ENCODE data around the gene SSBP4. TPM values are rescaled to one million over a fixed set of nuclear protein-coding genes. Genes with fewer than 3 reads are reported as not detected.

SSBP4 gene
- polyA plus RNA-seq, 2 of the 4 experiments (the other 2 are of a cell fraction) = 6.9 to 43.2 TPM

DNA sequence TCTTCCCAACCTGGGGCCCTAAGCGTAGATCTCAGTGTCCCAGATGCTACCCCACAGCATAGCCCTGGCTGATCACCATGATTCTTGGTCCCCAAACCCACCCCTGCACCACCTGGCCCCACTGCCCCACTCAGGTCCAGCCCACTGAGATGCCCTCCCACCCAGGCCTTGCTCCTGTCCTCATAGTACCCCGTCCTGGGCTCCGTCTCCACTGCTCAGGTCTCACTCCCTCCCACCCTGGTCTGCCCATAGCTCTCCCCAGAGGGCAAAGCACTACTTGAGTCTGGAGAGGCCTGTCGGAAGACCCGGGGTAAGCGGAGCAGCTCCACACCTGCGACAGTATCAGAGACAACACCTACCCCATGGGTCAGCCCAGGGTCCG lies 54.5 kb downstream of the SSBP4 start:
- no peak for ATAC-seq

DNA sequence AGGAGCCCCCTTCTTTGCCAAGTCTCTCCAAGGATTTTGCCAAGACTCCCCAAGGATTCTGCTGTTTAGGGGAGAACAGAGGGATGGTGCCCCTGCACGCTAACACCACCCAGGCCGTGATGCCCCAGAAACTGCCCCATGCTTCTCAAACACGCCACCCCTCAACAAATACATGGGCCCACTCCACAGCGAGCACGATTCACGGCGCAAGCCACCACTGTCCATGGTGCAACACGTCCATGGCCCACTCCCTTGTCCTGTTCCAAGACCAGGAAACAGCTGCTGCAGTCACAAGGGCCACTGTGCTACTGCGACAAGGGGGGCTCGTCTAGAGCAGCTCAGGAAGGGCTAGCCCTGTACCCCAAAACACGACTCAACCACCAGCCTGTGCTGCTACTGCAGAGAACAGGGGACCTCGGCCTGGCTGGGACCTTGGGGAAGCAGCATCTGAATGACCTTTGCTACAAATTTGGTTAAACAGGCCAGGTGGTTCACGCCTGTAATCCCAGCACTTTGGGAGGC lies 55.2 kb downstream of the SSBP4 start:
- H3K4me1 ChIP-seq = peaks cover 25% of the 10 kb centered on the region
- H3K9me3 ChIP-seq = no peaks in the 10 kb centered on the region
- ChIA-PET CTCF (interaction anchor here (6.7 kb wide), 1 partner anchor 11 kb away, joined by 30 read pairs; no protein-coding TSS in a partner anchor), POLR2A (no interaction called here)
- H3K4me3 ChIP-seq = no peak overlapping the region
- FAIRE-seq (no peak), ATAC-seq (no peak), DNase-seq (ENCODE audit: low read depth in 1 of 2, low spot score in 1 of 2) (no peak)
- TF ChIP-seq HOXB5 (CRISPR knock-in tag; IDR thresholded peaks at IDR 0.05) = no peak
- no peak for TF ChIP-seq FOSB (CRISPR knock-in tag; IDR thresholded peaks at IDR 0.05)
- TF ChIP-seq RNF2 (IDR thresholded peaks at IDR 0.05; ENCODE audit: borderline replicate concordance, low read depth) = no peak
- no peak for TF ChIP-seq RFX5 (IDR thresholded peaks at IDR 0.05)
- TF ChIP-seq, protein P1, sequence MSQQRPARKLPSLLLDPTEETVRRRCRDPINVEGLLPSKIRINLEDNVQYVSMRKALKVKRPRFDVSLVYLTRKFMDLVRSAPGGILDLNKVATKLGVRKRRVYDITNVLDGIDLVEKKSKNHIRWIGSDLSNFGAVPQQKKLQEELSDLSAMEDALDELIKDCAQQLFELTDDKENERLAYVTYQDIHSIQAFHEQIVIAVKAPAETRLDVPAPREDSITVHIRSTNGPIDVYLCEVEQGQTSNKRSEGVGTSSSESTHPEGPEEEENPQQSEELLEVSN (IDR thresholded peaks at IDR 0.05; ENCODE audit: borderline replicate concordance, low read depth) = no peak
- TF ChIP-seq, protein P2, sequence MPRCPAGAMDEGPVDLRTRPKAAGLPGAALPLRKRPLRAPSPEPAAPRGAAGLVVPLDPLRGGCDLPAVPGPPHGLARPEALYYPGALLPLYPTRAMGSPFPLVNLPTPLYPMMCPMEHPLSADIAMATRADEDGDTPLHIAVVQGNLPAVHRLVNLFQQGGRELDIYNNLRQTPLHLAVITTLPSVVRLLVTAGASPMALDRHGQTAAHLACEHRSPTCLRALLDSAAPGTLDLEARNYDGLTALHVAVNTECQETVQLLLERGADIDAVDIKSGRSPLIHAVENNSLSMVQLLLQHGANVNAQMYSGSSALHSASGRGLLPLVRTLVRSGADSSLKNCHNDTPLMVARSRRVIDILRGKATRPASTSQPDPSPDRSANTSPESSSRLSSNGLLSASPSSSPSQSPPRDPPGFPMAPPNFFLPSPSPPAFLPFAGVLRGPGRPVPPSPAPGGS (IDR thresholded peaks at IDR 0.05) = no peak
- TF ChIP-seq RARB (CRISPR knock-in tag; IDR thresholded peaks at IDR 0.05) = no peak
- no peak for TF ChIP-seq JUN (IDR thresholded peaks at IDR 0.05)
- TF ChIP-seq POLR2AphosphoS2 (conservative IDR thresholded peaks at IDR 0.05; ENCODE audit: low read length) = no peak
- TF ChIP-seq RCOR1 (IDR thresholded peaks at IDR 0.05; ENCODE audit: low read depth, low read length) = no peak
- no peak for TF ChIP-seq HOXA7 (CRISPR knock-in tag; IDR thresholded peaks at IDR 0.05)
- no peak for TF ChIP-seq NR3C1 (IDR thresholded peaks at IDR 0.05)
- no peak for TF ChIP-seq BHLHE40 (IDR thresholded peaks at IDR 0.05; ENCODE audit: low read depth, low read length)
- TF ChIP-seq MYC (IDR thresholded peaks at IDR 0.05; ENCODE audit: borderline replicate concordance, low read length) = no peak
- TF ChIP-seq CHD4 (IDR thresholded peaks at IDR 0.05; ENCODE audit: borderline replicate concordance) = no peak
- no peak overlapping the region for H3K4me2 ChIP-seq
- H3K27ac ChIP-seq = no peak overlapping the region
- WGBS (ENCODE audit: missing lambda C conversion rate) = 95% methylated on average over 13 of the region's 13 CpGs

More for the DNA sequence above, 54.5 kb downstream of the SSBP4 start:
- Histone ChIP-seq H3K4me2 (no peak overlapping the region), H3K27ac (no peak overlapping the region), H3K4me3 (no peak overlapping the region), H3K9me3 (no peaks in the 10 kb centered on the region), H3K4me1 (peaks cover 25% of the 10 kb centered on the region)
- no peak for FAIRE-seq
- POLR2A ChIA-PET = no interaction called here
- 96% methylated on average over 6 of the region's 8 CpGs for WGBS (ENCODE audit: missing lambda C conversion rate)
- CTCF ChIA-PET = interaction anchor here (0.7 to 6.7 kb wide), 3 partner anchors 10 to 21 kb away, joined by 3 to 30 read pairs (median 4); no protein-coding TSS in a partner anchor
- no peak for DNase-seq (ENCODE audit: low read depth in 1 of 2, low spot score in 1 of 2)
- TF ChIP-seq MYC (IDR thresholded peaks at IDR 0.05; ENCODE audit: borderline replicate concordance, low read length) (no peak), FOSB (CRISPR knock-in tag; IDR thresholded peaks at IDR 0.05) (no peak), FOXS1 (CRISPR knock-in tag; IDR thresholded peaks at IDR 0.05) (no peak), SREBF2 (IDR thresholded peaks at IDR 0.05) (no peak), CHD4 (IDR thresholded peaks at IDR 0.05; ENCODE audit: borderline replicate concordance) (no peak), NR3C1 (IDR thresholded peaks at IDR 0.05) (no peak), ZFP36 (IDR thresholded peaks at IDR 0.05; ENCODE audit: borderline replicate concordance, partially characterized antibody) (no peak), RCOR1 (IDR thresholded peaks at IDR 0.05; ENCODE audit: low read depth, low read length) (no peak), RARB (CRISPR knock-in tag; IDR thresholded peaks at IDR 0.05) (no peak), POLR2A (IDR thresholded peaks at IDR 0.05; ENCODE audit: low read length) (no peak), CBX8 (IDR thresholded peaks at IDR 0.05) (no peak), HDAC2 (IDR thresholded peaks at IDR 0.05) (no peak), FOSL2 (IDR thresholded peaks at IDR 0.05) (no peak), FOSL2 (CRISPR knock-in tag; IDR thresholded peaks at IDR 0.05) (no peak), MAZ (IDR thresholded peaks at IDR 0.05; ENCODE audit: borderline replicate concordance, low read depth, low read length) (no peak)
- TF ChIP-seq, protein P3, sequence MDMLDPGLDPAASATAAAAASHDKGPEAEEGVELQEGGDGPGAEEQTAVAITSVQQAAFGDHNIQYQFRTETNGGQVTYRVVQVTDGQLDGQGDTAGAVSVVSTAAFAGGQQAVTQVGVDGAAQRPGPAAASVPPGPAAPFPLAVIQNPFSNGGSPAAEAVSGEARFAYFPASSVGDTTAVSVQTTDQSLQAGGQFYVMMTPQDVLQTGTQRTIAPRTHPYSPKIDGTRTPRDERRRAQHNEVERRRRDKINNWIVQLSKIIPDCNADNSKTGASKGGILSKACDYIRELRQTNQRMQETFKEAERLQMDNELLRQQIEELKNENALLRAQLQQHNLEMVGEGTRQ (IDR thresholded peaks at IDR 0.05) = no peak
- TF ChIP-seq, protein P4, sequence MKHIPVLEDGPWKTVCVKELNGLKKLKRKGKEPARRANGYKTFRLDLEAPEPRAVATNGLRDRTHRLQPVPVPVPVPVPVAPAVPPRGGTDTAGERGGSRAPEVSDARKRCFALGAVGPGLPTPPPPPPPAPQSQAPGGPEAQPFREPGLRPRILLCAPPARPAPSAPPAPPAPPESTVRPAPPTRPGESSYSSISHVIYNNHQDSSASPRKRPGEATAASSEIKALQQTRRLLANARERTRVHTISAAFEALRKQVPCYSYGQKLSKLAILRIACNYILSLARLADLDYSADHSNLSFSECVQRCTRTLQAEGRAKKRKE (CRISPR knock-in tag; IDR thresholded peaks at IDR 0.05; ENCODE audit: low read depth) = no peak
- TF ChIP-seq, protein P2 (IDR thresholded peaks at IDR 0.05) = no peak
- TF ChIP-seq, protein P5, sequence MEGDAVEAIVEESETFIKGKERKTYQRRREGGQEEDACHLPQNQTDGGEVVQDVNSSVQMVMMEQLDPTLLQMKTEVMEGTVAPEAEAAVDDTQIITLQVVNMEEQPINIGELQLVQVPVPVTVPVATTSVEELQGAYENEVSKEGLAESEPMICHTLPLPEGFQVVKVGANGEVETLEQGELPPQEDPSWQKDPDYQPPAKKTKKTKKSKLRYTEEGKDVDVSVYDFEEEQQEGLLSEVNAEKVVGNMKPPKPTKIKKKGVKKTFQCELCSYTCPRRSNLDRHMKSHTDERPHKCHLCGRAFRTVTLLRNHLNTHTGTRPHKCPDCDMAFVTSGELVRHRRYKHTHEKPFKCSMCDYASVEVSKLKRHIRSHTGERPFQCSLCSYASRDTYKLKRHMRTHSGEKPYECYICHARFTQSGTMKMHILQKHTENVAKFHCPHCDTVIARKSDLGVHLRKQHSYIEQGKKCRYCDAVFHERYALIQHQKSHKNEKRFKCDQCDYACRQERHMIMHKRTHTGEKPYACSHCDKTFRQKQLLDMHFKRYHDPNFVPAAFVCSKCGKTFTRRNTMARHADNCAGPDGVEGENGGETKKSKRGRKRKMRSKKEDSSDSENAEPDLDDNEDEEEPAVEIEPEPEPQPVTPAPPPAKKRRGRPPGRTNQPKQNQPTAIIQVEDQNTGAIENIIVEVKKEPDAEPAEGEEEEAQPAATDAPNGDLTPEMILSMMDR (IDR thresholded peaks at IDR 0.05) = no peak
